IPS DF 6.9 (cell line): ENCODE data around the gene JDP2.

Experiments
- DNase-seq: peaks from one replicate; pipeline ENCODE4 v3.0.0-alpha.2; 2013; ENCODE audit warnings: low read depth, low spot score
- H3K27ac ChIP-seq: one replicate; pipeline ENCODE4 v1.5.1; 2013; ENCODE audit warnings: low read length, control low read depth
- H3K27me3 ChIP-seq: 2 replicates; pipeline ENCODE4 v1.6.1; 2013; ENCODE audit warnings: mild to moderate bottlenecking, low read length; ENCODE audit not compliant: control insufficient read depth, insufficient read depth
- H3K36me3 ChIP-seq: 2 replicates; pipeline ENCODE4 v1.6.1; 2013; ENCODE audit warnings: low read length; ENCODE audit not compliant: control insufficient read depth, insufficient read depth
- H3K4me1 ChIP-seq: 2 replicates; pipeline ENCODE4 v1.6.1; 2013; ENCODE audit warnings: low read length; ENCODE audit not compliant: control insufficient read depth, insufficient read depth
- H3K4me3 ChIP-seq: 2 replicates; pipeline ENCODE4 v1.5.1; 2013; ENCODE audit warnings: mild to moderate bottlenecking, low read length
- H3K9me3 ChIP-seq: 2 replicates; pipeline ENCODE4 v1.6.1; 2013; ENCODE audit warnings: low read length, inconsistent platforms; ENCODE audit not compliant: control insufficient read depth, insufficient read depth
- WGBS: extraction: QIAGEN DNeasy Blood & Tissue Kit; methylation state at CpG from one replicate; pipeline ENCODE4 v1.1.7; 2013; ENCODE audit warnings: mixed read lengths, missing lambda C conversion rate; ENCODE audit not compliant: insufficient read length, insufficient coverage; 5-methylcytosine and 5-hydroxymethylcytosine counted together

Gene JDP2

GRCh38 chr14:75445236-75445635 is 17.4 kb downstream of the JDP2 start:
- Histone ChIP-seq H3K4me3 (no peak overlapping the region), H3K27ac (no peak overlapping the region), H3K27me3 (no peaks in the 10 kb centered on the region), H3K9me3 (no peaks in the 10 kb centered on the region), H3K4me1 (no peaks in the 10 kb centered on the region), H3K36me3 (no peaks in the 10 kb centered on the region)
- no peak for DNase-seq
- no CpG with 5 or more reads among the region's 6 CpGs for WGBS

GRCh38 chr14:75445963-75446362 is 18.1 kb downstream of the JDP2 start:
- H3K27ac ChIP-seq = no peak overlapping the region
- H3K9me3 ChIP-seq = no peaks in the 10 kb centered on the region
- WGBS = no CpG with 5 or more reads among the region's 3 CpGs
- H3K36me3 ChIP-seq = no peaks in the 10 kb centered on the region
- no peak for DNase-seq
- no peaks in the 10 kb centered on the region for H3K4me1 ChIP-seq
- no peak overlapping the region for H3K4me3 ChIP-seq
- no peaks in the 10 kb centered on the region for H3K27me3 ChIP-seq

GRCh38 chr14:75446447-75446846 is 18.6 kb downstream of the JDP2 start:
- no peaks in the 10 kb centered on the region for H3K9me3 ChIP-seq
- DNase-seq = no peak
- no peaks in the 10 kb centered on the region for H3K27me3 ChIP-seq
- H3K4me1 ChIP-seq = no peaks in the 10 kb centered on the region
- H3K36me3 ChIP-seq = no peaks in the 10 kb centered on the region
- no peak overlapping the region for H3K4me3 ChIP-seq
- H3K27ac ChIP-seq = no peak overlapping the region

GRCh38 chr14:75448209-75448608 is 20.4 kb downstream of the JDP2 start:
- H3K27me3 ChIP-seq = no peaks in the 10 kb centered on the region
- no peak overlapping the region for H3K27ac ChIP-seq
- no CpG with 5 or more reads among the region's 1 CpG for WGBS
- H3K4me3 ChIP-seq = no peak overlapping the region
- H3K36me3 ChIP-seq = no peaks in the 10 kb centered on the region
- DNase-seq = no peak
- H3K4me1 ChIP-seq = no peaks in the 10 kb centered on the region
- H3K9me3 ChIP-seq = no peaks in the 10 kb centered on the region

- DNase-seq = no peak
- Histone ChIP-seq H3K4me1 (no peaks in the 10 kb centered on the region), H3K36me3 (no peaks in the 10 kb centered on the region), H3K27me3 (no peaks in the 10 kb centered on the region), H3K9me3 (no peaks in the 10 kb centered on the region), H3K4me3 (no peak overlapping the region), H3K27ac (no peak overlapping the region)
- WGBS = no CpG with 5 or more reads among the region's 2 CpGs
Measured at GRCh38 chr14:75449036-75449435, 21.2 kb downstream of the JDP2 start.

GRCh38 chr14:75449696-75450095 is 21.9 kb downstream of the JDP2 start:
- Histone ChIP-seq H3K27ac (no peak overlapping the region), H3K27me3 (no peaks in the 10 kb centered on the region), H3K4me1 (no peaks in the 10 kb centered on the region), H3K4me3 (no peak overlapping the region), H3K9me3 (no peaks in the 10 kb centered on the region), H3K36me3 (no peaks in the 10 kb centered on the region)
- no CpG with 5 or more reads among the region's 4 CpGs for WGBS
- DNase-seq = no peak

- Histone ChIP-seq H3K4me1 (no peaks in the 10 kb centered on the region), H3K36me3 (no peaks in the 10 kb centered on the region), H3K9me3 (no peaks in the 10 kb centered on the region), H3K27ac (no peak overlapping the region), H3K27me3 (no peaks in the 10 kb centered on the region), H3K4me3 (no peak overlapping the region)
- WGBS = no CpG with 5 or more reads among the region's 9 CpGs
- DNase-seq = no peak
Measured at GRCh38 chr14:75450381-75451276, 22.8 kb downstream of the JDP2 start.

- Histone ChIP-seq H3K9me3 (no peaks in the 10 kb centered on the region), H3K27me3 (no peaks in the 10 kb centered on the region), H3K4me3 (no peak overlapping the region), H3K36me3 (no peaks in the 10 kb centered on the region), H3K27ac (no peak overlapping the region), H3K4me1 (peaks cover 3% of the 10 kb centered on the region; the same call in 1 of the 2 replicates)
- no peak for DNase-seq
- WGBS = no CpG with 5 or more reads among the region's 4 CpGs
Measured at GRCh38 chr14:75452324-75452723, 24.5 kb downstream of the JDP2 start.

- peak; percentile 70 for DNase-seq
- H3K27me3 ChIP-seq = no peaks in the 10 kb centered on the region
- H3K4me3 ChIP-seq = no peak overlapping the region
- H3K36me3 ChIP-seq = no peaks in the 10 kb centered on the region
- no CpG with 5 or more reads among the region's 14 CpGs for WGBS
- no peak overlapping the region for H3K27ac ChIP-seq
- H3K4me1 ChIP-seq = peaks cover 3% of the 10 kb centered on the region; the same call in 1 of the 2 replicates
- H3K9me3 ChIP-seq = no peaks in the 10 kb centered on the region
Measured at GRCh38 chr14:75452900-75453816, 25.3 kb downstream of the JDP2 start.

GRCh38 chr14:75453817-75454434 is 26.1 kb downstream of the JDP2 start:
- H3K27me3 ChIP-seq = no peaks in the 10 kb centered on the region
- no CpG with 5 or more reads among the region's 14 CpGs for WGBS
- DNase-seq = no peak
- H3K27ac ChIP-seq = no peak overlapping the region
- no peak overlapping the region for H3K4me3 ChIP-seq
- no peaks in the 10 kb centered on the region for H3K9me3 ChIP-seq
- H3K36me3 ChIP-seq = no peaks in the 10 kb centered on the region
- peaks cover 4% of the 10 kb centered on the region for H3K4me1 ChIP-seq
